HG03095 (cell line): ENCODE data around the gene TAS1R3.

Experiments
- ATAC-seq: cut with Tn5 transposase; IDR thresholded peaks from one replicate; pipeline ENCODE4 v1.9.1; 2021; ENCODE audit warnings: moderate library complexity; ENCODE audit not compliant: unreplicated experiment

Gene TAS1R3

GRCh38 chr1:1294250-1294890 lies 36.7 kb upstream of the TAS1R3 start:
- no peak for ATAC-seq

DNA sequence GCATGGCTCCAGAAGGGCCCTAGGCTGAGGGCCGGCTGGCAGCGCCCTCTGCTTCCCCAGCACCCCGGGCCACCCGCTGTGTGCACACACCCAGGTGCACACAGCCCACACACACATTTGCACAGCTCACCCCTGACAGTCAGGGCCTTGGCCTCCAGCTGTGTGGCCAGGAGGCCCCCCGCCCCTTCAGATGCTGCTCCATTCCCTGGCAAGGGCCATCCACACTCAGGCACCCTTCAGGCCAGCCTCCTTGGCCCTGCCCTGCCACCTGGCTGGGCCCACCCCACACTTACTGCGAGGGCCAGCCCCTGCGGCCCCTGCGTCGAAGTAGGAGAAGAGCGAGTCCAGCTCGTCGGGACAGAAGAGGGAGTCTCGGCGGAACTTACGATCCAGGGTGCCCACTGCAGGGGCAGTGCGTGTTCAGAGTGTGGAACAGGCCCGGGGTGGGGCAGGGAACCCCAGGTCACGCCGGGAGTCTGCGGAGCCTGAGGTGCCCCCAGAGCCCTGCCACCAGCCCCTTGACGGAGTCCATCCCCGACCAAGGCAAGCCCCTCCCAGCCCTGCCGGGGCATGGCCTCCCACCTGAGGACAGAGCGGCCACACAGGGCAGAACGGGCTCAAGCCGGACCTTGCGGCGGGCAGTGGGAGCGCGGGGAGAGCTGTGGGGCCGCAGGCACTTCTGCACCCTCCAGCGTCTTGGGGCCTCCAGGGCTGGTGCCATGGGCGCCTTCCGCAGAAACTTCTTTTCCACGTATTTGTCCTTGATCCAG lies 35.7 kb upstream of the TAS1R3 start:
- ATAC-seq = no peak

DNA sequence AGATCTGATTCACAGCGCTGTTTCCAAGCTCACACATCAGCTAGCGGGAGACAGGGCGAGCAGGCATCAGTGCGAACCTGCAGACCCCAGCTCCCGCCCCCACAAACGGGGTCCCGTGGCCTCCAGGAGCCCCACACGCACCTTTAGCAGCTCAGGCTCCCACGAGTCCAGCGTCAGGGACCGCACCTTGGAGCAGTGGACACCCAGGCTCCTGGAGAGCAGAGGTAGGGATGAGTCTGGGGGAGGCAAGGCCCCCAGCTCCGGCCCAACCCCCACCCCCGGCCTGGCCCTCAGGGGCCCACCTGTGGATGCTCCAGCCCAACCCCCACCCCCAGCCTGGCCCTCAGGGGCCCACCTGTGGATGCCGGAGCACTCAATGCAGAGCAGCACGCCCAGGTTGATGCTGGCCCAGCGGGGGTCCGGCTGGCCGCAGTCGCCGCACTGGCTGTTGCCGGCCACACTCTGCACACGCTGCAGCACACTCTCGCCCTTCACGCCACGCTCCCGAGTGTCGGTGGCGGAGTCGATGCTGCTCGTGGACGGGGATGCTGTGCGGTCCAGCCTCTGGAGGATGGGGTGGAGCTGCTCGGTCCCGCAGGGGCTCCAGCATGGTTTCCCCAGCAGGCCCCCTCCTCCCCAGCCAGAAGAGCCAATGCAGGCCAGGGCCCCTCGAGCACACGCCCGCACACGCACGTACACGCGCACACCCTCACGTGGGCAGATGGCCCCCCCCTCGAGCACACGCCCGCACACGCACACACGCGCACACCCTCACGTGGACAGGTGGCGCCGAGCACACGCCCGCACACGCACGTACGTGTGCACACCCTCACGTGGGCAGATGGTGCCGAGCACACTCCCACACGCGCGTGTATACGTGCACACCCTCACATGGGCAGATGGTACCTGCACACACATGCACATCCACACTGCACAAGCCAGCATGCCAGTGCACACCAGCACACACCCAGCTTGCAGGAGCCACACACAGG lies 34.7 kb upstream of the TAS1R3 start:
- ATAC-seq = no peak

DNA sequence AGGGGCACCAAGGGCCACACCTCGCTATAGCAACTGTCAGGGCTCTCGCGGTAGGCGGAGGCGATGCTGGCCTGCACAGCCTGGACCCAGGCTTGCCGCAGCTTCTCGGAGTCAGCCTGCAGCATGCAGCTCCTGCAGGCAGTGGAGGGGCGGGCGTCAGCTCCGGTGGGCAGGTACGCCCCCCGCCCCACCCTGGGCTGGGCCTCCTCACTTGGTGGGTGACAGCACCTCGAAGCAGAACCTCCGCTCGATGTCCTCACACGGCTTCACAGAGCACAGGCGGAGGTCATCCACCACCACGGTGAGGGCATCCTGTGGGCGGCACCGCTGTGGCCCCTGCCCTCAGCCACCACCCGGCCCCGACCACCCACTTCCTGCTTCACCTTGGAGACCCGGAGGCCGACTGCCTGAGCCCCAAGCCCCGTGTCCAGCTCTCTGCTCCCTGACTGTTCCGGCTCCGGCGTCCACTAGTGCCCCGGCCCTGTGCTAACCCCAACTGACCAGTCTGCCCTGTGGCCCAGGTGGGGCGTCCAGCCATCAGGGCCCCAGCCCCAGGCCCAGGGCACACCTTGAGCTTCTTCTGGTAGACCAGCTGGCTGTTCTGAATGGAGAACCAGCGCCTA lies 33.2 kb upstream of the TAS1R3 start:
- no peak for ATAC-seq

- ATAC-seq = no peak
Measured at GRCh38 chr1:1298861-1299685, 32.0 kb upstream of the TAS1R3 start.

DNA sequence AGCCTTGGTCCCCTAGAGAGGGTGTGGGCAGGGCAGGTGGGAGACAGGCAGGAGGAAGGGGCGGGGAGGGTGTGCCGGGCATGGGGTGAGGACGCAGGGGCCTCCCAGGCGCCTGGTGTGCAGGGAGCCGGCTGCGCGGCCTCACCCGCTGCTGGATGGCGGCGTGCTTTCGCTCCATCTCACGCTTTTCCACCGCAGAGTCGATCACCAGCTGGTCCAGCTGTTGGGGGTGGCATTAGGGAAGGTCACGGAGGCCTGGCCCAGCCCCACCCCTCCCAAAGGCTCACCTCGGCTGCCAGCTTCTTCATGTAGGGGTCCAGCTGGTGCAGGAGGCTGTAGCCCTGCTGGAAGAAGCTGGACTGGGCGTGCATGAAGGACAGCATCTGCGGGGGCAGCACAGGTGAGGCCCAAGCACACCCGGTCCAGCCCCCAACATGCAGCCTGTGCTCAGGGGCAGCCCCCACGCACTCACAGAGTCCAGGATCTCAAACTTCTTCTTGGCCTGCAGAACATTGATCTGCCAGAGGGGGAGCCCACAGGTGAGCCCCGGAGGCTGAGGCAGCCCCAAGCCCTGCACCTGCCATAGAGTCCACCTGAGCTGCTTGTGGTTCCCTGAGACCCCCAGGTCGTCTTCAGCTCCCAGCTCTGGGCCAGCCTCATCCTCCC lies 31.3 kb upstream of the TAS1R3 start:
- no peak for ATAC-seq

GRCh38 chr1:1300352-1300739 lies 30.7 kb upstream of the TAS1R3 start:
- no peak for ATAC-seq

GRCh38 chr1:1302006-1302430 lies 29.1 kb upstream of the TAS1R3 start:
- ATAC-seq = no peak

DNA sequence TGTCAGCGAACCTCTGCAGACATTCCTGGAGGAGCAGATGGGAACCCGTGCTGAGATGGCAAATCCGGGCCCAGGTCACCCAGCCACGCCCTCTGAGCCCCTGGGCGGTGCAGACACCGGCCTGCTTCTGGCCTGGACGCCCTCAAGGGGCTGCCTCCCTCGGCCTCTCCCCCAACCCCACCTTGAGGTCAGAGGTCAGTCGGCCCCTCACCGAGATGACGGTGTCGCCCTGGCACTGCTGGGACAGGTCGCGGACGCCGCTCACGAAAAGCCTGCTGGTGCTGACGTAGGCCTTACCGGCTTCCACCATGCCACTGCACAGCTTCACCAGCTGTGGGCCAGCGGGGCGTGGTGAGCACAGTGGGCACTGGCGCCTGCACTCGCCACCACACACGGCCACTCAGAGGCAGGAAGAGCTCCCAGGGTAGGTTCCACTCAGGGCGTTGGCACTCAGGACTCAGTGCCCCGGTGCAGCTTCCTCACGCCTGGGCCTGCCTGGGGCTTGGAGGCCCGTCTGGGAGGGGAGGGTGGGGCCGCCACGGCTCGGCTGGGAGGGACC lies 28.1 kb upstream of the TAS1R3 start:
- ATAC-seq = no peak

DNA sequence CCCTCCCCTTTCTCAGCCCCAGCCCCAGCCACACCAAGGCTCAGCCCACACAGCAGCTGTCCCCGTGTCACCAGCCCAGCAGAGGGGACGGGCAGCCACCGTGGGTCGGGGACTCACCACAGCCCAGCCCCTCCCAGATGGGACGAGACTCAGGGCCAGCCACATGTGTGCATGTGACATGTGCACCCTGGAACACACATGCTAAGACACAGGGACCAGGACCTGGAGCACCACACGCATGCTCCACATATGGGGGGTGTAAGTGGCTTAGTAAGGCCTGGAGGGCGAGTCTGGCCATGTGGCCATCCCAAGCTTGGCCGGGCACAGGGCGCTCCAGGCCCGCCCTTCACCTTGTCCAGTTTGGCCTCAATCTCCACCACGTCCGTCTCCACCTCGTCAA lies 27.3 kb upstream of the TAS1R3 start:
- ATAC-seq = no peak

GRCh38 chr1:1304331-1305299 lies 26.5 kb upstream of the TAS1R3 start:
- ATAC-seq = no peak

DNA sequence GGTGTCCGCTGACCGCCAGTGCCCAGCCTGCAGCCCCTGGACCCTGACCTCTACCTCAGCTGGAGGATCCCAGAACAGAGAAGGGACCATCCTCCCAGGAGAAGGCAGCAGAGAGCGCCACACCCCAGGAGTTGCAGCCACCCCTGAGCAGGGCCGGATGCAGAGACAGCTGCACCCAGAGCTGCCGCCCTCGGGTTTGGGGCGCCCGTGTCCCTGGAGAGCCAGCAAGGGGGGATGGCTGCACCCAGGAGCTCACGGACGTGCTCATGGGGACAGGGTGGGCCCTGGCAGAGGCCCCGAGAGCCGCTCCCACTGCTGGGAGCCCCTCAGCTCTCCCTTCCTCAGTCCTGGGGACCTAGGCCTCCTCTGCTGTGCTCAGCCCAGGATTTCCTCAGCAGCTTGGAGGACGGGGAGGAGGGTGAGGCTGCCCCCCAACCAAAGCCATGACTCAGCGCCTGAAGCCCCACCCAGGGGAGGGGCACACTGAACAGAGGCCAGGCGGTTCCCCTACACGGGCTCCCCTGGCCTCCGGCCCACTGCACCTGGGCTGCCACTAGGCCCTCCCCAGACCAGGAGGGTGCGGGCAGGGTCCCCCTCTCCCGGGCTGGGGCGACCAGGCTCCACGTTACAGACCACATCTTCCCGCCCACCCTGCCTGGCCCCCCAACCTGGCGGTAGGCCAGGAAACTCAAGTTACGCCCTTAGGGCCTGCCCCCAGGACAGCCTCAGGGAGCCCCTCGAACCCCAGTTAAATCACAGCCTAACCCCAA lies 25.6 kb upstream of the TAS1R3 start:
- ATAC-seq = no peak

DNA sequence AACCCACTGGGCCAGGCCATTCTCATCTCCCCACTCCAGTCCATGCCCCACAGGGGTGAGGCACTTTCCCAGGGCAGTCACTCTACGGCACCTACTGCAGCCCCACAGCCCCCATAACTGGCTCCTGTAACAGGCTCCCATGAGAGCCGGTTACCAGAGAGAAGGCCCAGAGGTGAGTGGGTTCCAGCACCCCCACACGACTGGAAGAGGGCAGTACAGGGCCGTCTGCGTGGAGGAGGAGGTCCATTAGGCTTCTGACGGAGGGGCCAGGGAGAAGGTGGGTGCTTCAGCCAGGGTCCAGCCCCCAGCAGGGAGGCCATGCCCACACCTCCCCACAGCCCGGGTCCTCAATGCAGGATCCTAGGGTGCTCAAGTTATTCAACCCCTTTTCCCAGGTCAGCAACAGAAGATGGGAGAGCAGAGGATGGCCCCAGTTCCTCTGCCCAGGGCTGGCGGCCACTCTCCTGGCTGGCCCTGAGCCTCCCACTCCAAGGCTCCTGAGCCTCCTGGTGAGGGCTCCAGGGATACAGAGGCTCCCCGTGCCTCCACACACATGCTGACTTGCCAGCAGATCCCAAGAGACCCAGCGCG lies 24.9 kb upstream of the TAS1R3 start:
- ATAC-seq = no peak

GRCh38 chr1:1306661-1307260 lies 24.3 kb upstream of the TAS1R3 start:
- ATAC-seq = no peak

DNA sequence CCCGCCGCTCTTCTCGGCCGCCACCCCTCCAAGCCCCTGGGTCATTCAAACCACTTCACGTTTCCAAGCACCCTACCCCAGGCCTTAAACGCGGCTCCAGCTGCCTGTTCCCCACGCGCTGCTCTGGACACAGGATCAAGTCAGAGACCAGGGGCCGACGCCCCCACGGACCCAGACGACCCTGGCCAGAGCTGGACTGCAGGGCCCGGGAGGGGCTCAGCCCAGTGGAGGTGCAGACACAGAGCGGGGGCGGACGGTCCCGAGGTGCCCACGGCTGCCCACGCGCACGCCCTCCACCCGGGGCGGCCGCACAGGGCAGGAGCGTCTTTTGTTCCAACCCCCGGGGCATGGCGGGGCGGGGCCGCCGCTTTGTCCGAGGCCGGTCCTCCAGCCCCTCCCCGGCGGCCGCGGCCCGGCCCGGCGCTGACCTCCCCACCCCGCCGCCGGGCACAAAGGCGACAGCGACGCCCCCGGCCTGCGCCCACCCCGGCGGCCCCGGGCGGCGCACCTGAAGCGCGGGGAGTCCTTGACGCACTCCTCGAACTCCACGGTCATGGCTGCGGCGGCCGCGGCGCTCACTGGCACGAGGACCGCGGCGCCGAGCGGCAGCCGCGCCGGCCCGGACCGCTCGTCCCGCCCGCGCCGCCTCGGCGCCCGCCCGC lies 23.7 kb upstream of the TAS1R3 start:
- no peak for ATAC-seq
